Calu3 (cell line): Measurements from ENCODE around the gene GNPTAB. TPM values are rescaled to one million over a fixed set of nuclear protein-coding genes. Genes with fewer than 3 reads are reported as not detected.
"Not testable (repeated sequence)": the region's sequence is repeated elsewhere in the genome, so short reads cannot be mapped to it uniquely, and the experiment has no call there.

Source experiments
- BruUV-seq: library from RNA; stranded (reverse); fragments of 400-500 nt; replicated peaks from 2 replicates; lab custom pipeline; 2021; lab: Mats Ljungman, UMichigan
- CTCF ChIA-PET: fragments of 300-600 bp; sonication (Branson Sonifier 250); formaldehyde crosslinking; loops from one replicate; lab custom pipeline; 2022; ENCODE audit warnings: antibody characterized with exemption; lab: Charles Lee
- DNase-seq: peaks from one replicate; pipeline ENCODE4 v3.0.0; 2022
- H3K27ac Mint-ChIP-seq: one replicate; pipeline ENCODE4 v1.8.0; 2022; ENCODE audit warnings: mixed read lengths; ENCODE audit not compliant: unreplicated experiment
- H3K27me3 Mint-ChIP-seq: one replicate; pipeline ENCODE4 v1.8.0; 2022; ENCODE audit warnings: mixed read lengths; ENCODE audit not compliant: unreplicated experiment
- H3K36me3 Mint-ChIP-seq: one replicate; pipeline ENCODE4 v1.8.0; 2022; ENCODE audit warnings: mild to moderate bottlenecking, moderate library complexity, mixed read lengths; ENCODE audit not compliant: insufficient read depth, unreplicated experiment
- H3K4me1 Mint-ChIP-seq: one replicate; pipeline ENCODE4 v1.8.0; 2022; ENCODE audit warnings: mild to moderate bottlenecking, low read depth, mixed read lengths; ENCODE audit not compliant: unreplicated experiment
- H3K4me3 Mint-ChIP-seq: one replicate; pipeline ENCODE4 v1.8.0; 2022; ENCODE audit warnings: mild to moderate bottlenecking, low read depth, moderate library complexity, mixed read lengths; ENCODE audit not compliant: unreplicated experiment
- H3K9me3 Mint-ChIP-seq: one replicate; pipeline ENCODE4 v1.8.0; 2022; ENCODE audit warnings: low read depth, mixed read lengths; ENCODE audit not compliant: unreplicated experiment
- intact Hi-C: fragments of 100-400 bp; cut with micrococcal nuclease; formaldehyde crosslinking; loops from one replicate; pipeline ENCODE4 v1.10.0; 2022; ENCODE audit not compliant: unreplicated experiment
- total RNA-seq: library from RNA; stranded (reverse); gene quantifications from 2 replicates; pipeline ENCODE4 v1.2.3, GENCODE V29; 2022
- TF ChIP-seq, protein P1 (sequence below): fragments of 200-600 bp; IDR thresholded peaks from one replicate; pipeline ENCODE4 v1.8.0; 2022; ENCODE audit warnings: antibody characterized with exemption; ENCODE audit not compliant: unreplicated experiment

Gene GNPTAB
- total RNA-seq, 1 experiment from 2014 or later, result 36.0 TPM

DNA sequence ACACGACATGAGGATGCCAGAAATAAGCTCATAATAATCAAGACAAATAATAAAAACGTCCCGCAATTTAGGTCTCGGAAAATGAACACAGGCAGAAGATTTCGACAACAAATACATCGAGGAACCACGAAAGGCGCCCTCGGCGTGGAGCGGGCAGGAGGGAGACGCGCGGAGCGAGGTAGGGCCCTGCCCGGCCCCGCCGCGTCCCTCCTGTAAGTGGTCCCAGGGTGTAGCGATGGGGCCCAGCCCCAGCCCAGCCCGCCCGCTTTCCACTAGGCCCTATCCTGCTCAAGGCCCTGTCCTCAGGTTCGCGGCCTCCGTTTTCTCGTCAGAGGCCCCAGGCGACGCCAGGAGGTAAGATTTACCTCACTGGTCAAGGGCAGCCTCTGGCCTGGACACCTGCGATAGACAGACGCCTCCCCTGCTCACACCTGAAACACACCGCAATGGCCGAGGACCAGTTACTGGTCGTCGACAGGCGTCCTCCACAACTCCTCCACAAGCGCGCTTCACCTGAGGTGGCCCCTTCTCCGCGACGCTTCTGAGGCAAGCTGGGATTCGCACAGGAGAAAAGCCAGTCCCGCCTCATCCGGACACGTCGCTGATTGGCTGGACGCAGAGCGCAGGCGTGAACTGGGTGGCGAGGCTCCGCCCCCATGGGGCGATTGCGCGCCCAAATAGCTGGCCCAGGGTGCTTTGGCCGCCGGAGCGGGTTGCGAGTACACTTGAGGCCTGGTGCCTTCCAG, 91.7 kb downstream of the GNPTAB start, which contains the start of gene SYCP3:
SYCP3 (minus strand) TSS at position 543 of the 746 bp plus-strand sequence. CDS start 1,527 bp downstream, outside the sequence.
- CTCF ChIA-PET, result no interaction called here
- no peak for DNase-seq
- Mint-ChIP-seq H3K27ac (no peak within 1 kb of the TSS), H3K36me3 (peaks cover 3% of the 10 kb centered on the region), H3K4me1 (no peaks in the 10 kb centered on the region), H3K27me3 (no peaks in the 10 kb centered on the region), H3K4me3 (no peak within 1 kb of the TSS), H3K9me3 (no peaks in the 10 kb centered on the region)
- TF ChIP-seq, protein P1, sequence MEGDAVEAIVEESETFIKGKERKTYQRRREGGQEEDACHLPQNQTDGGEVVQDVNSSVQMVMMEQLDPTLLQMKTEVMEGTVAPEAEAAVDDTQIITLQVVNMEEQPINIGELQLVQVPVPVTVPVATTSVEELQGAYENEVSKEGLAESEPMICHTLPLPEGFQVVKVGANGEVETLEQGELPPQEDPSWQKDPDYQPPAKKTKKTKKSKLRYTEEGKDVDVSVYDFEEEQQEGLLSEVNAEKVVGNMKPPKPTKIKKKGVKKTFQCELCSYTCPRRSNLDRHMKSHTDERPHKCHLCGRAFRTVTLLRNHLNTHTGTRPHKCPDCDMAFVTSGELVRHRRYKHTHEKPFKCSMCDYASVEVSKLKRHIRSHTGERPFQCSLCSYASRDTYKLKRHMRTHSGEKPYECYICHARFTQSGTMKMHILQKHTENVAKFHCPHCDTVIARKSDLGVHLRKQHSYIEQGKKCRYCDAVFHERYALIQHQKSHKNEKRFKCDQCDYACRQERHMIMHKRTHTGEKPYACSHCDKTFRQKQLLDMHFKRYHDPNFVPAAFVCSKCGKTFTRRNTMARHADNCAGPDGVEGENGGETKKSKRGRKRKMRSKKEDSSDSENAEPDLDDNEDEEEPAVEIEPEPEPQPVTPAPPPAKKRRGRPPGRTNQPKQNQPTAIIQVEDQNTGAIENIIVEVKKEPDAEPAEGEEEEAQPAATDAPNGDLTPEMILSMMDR, result no peak
- no TSS peak for BruUV-seq
- intact Hi-C loops, result no loop called here

DNA sequence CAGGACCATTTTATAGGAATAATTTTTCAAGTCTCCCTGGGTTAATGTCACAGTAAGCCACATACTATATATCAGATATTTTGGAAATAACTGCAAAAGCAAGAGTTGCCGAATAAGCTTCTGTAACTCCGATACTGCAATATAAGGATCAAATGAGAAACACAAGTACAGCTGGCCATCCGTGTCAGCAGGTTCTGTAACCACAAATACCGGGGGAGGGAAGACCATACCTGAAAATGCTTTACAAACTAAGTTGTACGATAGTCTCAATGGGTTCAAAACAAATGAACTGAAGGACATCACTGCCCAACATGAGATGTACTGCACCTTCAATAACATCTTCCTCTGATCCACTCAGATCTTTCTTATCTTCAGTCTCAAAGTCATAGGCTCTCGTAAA, 93.3 kb downstream of the GNPTAB start:
- no peaks in the 10 kb centered on the region for H3K9me3 Mint-ChIP-seq
- intact Hi-C loops, result no loop called here
- no peaks in the 10 kb centered on the region for H3K27me3 Mint-ChIP-seq
- no peak for DNase-seq
- CTCF ChIA-PET, result no interaction called here
- H3K36me3 Mint-ChIP-seq, result peaks cover 11% of the 10 kb centered on the region
- no TSS peak for BruUV-seq
- no peak overlapping the region for H3K4me3 Mint-ChIP-seq
- TF ChIP-seq, protein P1, result no peak
- H3K4me1 Mint-ChIP-seq, result peaks cover 7% of the 10 kb centered on the region
- H3K27ac Mint-ChIP-seq, result no peak overlapping the region

DNA sequence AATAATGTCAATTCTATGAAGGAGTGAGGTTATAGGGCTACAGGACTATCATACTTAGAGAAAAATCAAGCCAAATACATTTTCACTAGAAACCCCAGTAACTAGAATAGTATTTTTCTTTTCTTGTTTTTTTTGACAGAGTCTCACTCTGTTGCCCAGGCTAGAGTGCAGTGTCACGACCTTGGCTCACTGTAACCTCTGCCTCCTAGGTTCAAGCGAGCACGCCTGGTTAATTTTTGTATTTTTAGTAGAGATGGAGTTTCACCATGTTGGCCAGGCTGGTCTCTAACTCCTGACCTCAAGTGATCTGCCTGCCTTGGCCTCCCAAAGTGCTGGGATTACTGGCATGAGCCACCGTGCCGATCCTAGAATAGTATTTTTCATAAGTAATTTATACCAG, 96.3 kb downstream of the GNPTAB start:
- H3K9me3 Mint-ChIP-seq, CTCF ChIA-PET, DNase-seq, H3K27me3 Mint-ChIP-seq, H3K27ac Mint-ChIP-seq, BruUV-seq, H3K4me3 Mint-ChIP-seq, intact Hi-C loops, H3K4me1 Mint-ChIP-seq: not testable (repeated sequence)
- peaks cover 11% of the 10 kb centered on the region for H3K36me3 Mint-ChIP-seq

DNA sequence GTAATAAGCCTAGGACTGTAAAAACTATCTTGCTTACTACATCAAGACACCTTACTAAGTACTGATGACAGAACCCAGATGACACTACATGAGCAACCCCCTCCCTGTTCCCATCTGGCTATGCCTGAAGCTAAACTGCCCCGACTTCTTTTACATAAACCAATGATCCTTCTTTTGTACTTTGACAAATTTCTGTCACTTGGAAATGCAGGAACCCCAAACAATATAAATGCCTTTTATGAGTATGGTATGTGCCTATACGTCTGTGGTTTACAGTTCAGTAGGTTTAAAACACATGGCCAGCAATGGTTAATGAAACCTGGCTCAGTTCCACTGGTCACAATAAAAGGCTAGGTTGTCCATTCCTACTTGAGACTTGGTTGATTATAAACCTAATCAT, 97.6 kb downstream of the GNPTAB start:
- H3K36me3 Mint-ChIP-seq, result peaks cover 8% of the 10 kb centered on the region
- H3K9me3 Mint-ChIP-seq, result no peaks in the 10 kb centered on the region
- no TSS peak for BruUV-seq
- CTCF ChIA-PET, result no interaction called here
- H3K27me3 Mint-ChIP-seq, result no peaks in the 10 kb centered on the region
- DNase-seq, result no peak
- no peak overlapping the region for H3K4me3 Mint-ChIP-seq
- H3K27ac Mint-ChIP-seq, result no peak overlapping the region
- TF ChIP-seq, protein P1, result no peak
- intact Hi-C loops, result no loop called here
- peaks cover 7% of the 10 kb centered on the region for H3K4me1 Mint-ChIP-seq

DNA sequence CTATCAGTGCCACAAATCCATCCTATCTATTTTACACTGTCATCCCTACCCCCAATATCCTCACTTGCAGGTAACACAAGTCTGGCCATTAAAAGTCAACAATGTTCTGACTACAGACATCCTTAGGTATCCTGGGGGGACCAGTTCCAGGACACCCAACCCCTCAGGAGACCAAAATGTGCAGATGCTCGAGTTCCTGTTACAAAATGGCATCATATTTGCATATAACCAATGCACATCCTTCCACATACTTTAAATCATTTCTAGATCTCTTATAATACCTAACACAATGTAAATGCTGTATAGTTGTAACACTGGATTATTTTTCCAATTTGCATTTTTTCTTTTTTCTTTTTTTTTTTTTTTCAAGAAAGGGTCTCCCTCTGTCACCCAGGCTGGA, 98.4 kb downstream of the GNPTAB start:
- DNase-seq, result no peak
- CTCF ChIA-PET, result no interaction called here
- Mint-ChIP-seq H3K9me3 (no peaks in the 10 kb centered on the region), H3K27me3 (no peaks in the 10 kb centered on the region), H3K36me3 (peaks cover 8% of the 10 kb centered on the region), H3K27ac (no peak overlapping the region), H3K4me1 (peaks cover 7% of the 10 kb centered on the region), H3K4me3 (no peak overlapping the region)
- TF ChIP-seq, protein P1, result no peak
- BruUV-seq, result no TSS peak
- intact Hi-C loops, result no loop called here
